IgD-negative memory B cell (primary cell): ENCODE measurements around the gene GPC2. TPM values are rescaled to one million over a fixed set of nuclear protein-coding genes. Genes with fewer than 3 reads are reported as not detected.
A peak's percentile ranks its signal among the peaks of the same experiment; 100 is the strongest.
"Not testable (repeated sequence)": the region's sequence is repeated elsewhere in the genome, so short reads cannot be mapped to it uniquely, and the experiment has no call there.

Experiments used
- H3K27ac Mint-ChIP-seq, 3 donors: one replicate each; pipeline ENCODE4 v1.8.0; 2020 to 2022; ENCODE audit warnings: mild to moderate bottlenecking in 3 of 3, mixed read lengths in 3 of 3, moderate library complexity in 1 of 3
- H3K27me3 Mint-ChIP-seq: one replicate; pipeline ENCODE4 v1.8.0; 2021; ENCODE audit warnings: mixed read lengths
- H3K36me3 Mint-ChIP-seq: one replicate; pipeline ENCODE4 v1.8.0; 2020; ENCODE audit warnings: mild to moderate bottlenecking, mixed read lengths
- H3K4me1 Mint-ChIP-seq, 3 donors: one replicate each; pipeline ENCODE4 v1.8.0; 2020 to 2022; ENCODE audit warnings: mixed read lengths in 3 of 3, mild to moderate bottlenecking in 1 of 3
- H3K4me3 Mint-ChIP-seq, 4 donors: one replicate each; pipeline ENCODE4 v1.8.0; 2020 to 2022; ENCODE audit warnings: mild to moderate bottlenecking in 4 of 4, mixed read lengths in 4 of 4, moderate library complexity in 3 of 4
- H3K9me3 Mint-ChIP-seq, 3 donors: one replicate each; pipeline ENCODE4 v1.8.0; 2020 to 2021; ENCODE audit warnings: mixed read lengths in 3 of 3, mild to moderate bottlenecking in 1 of 3
- polyA plus RNA-seq: library from polyadenylated mRNA; unstranded; fragments of 300-500 nt; fragmentation: Illumina TruSeq; gene quantifications from one replicate; pipeline ENCODE4 v1.2.3, GENCODE V29; 2021

Gene GPC2, protein sequence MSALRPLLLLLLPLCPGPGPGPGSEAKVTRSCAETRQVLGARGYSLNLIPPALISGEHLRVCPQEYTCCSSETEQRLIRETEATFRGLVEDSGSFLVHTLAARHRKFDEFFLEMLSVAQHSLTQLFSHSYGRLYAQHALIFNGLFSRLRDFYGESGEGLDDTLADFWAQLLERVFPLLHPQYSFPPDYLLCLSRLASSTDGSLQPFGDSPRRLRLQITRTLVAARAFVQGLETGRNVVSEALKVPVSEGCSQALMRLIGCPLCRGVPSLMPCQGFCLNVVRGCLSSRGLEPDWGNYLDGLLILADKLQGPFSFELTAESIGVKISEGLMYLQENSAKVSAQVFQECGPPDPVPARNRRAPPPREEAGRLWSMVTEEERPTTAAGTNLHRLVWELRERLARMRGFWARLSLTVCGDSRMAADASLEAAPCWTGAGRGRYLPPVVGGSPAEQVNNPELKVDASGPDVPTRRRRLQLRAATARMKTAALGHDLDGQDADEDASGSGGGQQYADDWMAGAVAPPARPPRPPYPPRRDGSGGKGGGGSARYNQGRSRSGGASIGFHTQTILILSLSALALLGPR
- 0.23 TPM for polyA plus RNA-seq

DNA sequence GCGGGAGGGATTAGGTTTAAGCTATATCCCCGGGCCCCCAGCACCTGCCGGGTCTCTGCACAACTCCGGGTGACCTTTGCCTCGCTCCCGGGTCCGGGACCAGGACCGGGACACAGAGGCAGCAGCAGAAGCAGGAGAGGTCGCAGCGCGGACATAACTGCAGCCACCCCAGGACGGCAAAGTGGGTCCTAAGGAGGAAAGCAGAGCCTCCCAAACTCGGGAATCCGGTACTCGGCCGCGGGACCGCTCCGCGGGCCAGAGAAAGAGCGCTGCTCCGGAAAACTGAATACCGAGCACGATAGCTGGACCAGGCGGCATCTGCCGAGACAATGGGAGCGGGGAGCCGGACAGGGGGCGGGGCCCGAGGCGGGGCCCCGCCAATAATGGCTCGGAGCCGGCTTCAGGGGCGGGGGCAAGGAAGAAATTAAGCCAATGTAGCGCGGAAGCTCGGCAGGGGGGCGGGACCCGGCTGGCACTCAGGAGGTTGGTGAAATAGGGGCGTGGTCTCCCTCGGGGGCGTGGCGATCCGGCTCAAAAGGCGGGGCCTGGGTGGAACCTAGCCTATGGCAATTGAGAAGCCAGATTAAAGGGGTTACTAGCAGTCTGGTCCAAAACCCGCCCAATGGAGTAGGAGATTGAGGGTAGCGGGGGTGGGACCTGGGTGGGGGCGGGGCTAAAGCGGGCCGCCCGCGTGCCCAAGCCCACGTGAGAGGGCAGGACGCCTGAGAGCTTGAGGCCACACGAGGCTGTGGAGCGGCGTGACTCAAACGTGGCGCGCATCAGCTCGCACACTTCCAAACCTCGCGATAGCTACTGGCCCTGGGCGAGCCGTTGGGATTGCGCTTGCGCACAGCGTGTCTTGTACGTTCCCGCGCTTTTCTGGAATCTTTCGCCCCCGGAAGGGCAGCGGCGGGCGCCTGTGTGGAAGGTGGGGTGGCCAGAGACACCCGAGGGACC is at the start of gene GPC2, which contains the start of gene STAG3:
Gene GPC2 (minus strand): TSS at position 337 of the 957 bp plus-strand sequence. CDS start 182 bp downstream, at position 155.
Gene STAG3 (plus strand): TSS at position 874 of the 957 bp plus-strand sequence. CDS start 2,639 bp downstream, outside the sequence.
- H3K36me3 Mint-ChIP-seq = no peaks in the 10 kb centered on the region
- peaks cover 9% of the 10 kb centered on the region for H3K27me3 Mint-ChIP-seq
- peaks cover 5 to 7% (median 6%) of the 10 kb centered on the region in 3 donors for H3K4me1 Mint-ChIP-seq

DNA sequence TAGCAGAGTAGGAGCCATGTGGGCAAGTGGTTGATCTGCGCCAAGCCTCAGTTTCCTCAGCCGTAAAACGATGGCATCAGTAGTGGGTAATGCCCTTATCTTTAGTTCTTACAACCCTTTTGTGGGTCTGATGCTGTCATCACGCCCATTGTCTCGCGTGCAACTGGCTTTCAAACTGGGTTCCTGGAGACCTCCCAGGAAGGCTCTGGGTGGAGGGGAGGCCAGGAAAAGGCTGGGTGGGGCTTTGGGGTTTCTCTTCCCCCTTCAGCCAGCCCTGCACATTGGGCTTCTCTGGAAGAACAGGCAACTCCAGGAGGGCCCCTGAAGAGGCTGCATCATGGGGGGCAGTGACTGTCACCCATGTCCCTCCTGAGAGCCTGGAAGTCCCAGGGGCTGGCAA is 47.7 kb upstream of the GPC2 start:
- H3K9me3 Mint-ChIP-seq, H3K36me3 Mint-ChIP-seq, H3K27me3 Mint-ChIP-seq: not testable (repeated sequence)
- H3K4me1 Mint-ChIP-seq = peaks cover 5 to 28% (median 10%) of the 10 kb centered on the region in 3 donors
- H3K4me3 Mint-ChIP-seq = peak overlapping the region in 1 of 4 donors; percentile 61
- H3K27ac Mint-ChIP-seq = peak overlapping the region; percentile 46 to 85 (median 60)

More for the DNA sequence above, at the start of gene GPC2, which contains the start of gene STAG3:
- Mint-ChIP-seq H3K27ac (peak within 1 kb of the TSS in 2 of 3 donors; percentile 12 to 74), H3K9me3 (no peaks in the 10 kb centered on the region), H3K4me3 (peak within 1 kb of the TSS; percentile 73 to 93 (median 85))

DNA sequence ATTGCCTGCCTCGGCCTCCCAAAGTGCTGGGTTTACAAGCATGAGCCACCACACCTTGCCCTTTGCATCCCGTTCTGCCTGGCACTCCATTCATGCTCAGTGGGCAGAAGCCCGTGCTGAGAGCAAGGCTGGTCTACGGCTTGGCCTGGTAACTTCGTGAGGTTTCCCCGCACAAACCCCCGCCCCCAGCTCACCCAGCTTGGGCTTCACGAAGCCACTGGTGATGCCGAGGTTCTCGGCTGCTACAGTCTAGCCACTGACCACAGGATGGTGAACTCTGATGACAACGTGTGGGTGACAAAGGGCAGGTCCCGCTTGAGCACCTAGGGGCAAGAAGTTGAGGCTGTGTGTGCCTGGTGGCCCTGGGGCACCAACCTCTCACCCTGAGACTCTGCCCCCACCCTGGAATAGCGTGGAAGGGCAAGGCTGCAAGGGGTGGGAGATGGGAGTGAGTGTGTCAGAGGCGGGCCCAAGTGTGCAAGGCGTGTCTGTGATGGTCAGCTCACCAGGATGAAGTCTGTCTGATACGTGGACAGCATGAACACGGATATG is 46.3 kb upstream of the GPC2 start:
- not testable (repeated sequence) for H3K9me3 Mint-ChIP-seq, H3K27me3 Mint-ChIP-seq, H3K36me3 Mint-ChIP-seq
- H3K4me3 Mint-ChIP-seq = peak overlapping the region in 3 of 4 donors; percentile 27 to 83 (median 57)
- peak overlapping the region; percentile 93 to 100 (median 99) for H3K27ac Mint-ChIP-seq
- H3K4me1 Mint-ChIP-seq = peaks cover 10 to 36% (median 18%) of the 10 kb centered on the region in 3 donors

GRCh38 chr7:100222445-100223132 is 45.4 kb upstream of the GPC2 start:
- H3K36me3 Mint-ChIP-seq = no peaks in the 10 kb centered on the region
- peak overlapping the region; percentile 93 to 100 (median 99) for H3K27ac Mint-ChIP-seq
- H3K4me3 Mint-ChIP-seq = peak overlapping the region; percentile 83 to 98 (median 96)
- no peaks in the 10 kb centered on the region for H3K27me3 Mint-ChIP-seq
- peaks cover 12 to 31% (median 19%) of the 10 kb centered on the region in 3 donors for H3K4me1 Mint-ChIP-seq
- H3K9me3 Mint-ChIP-seq = no peaks in the 10 kb centered on the region

- H3K9me3 Mint-ChIP-seq = no peaks in the 10 kb centered on the region
- H3K27me3 Mint-ChIP-seq = no peaks in the 10 kb centered on the region
- H3K36me3 Mint-ChIP-seq = no peaks in the 10 kb centered on the region
- H3K4me3 Mint-ChIP-seq = peak overlapping the region; percentile 83 to 98 (median 96)
- peaks cover 15 to 33% (median 21%) of the 10 kb centered on the region in 3 donors for H3K4me1 Mint-ChIP-seq
- peak overlapping the region; percentile 93 to 100 (median 99) for H3K27ac Mint-ChIP-seq
Measured at GRCh38 chr7:100221767-100222444, 44.7 kb upstream of the GPC2 start.

GRCh38 chr7:100221231-100221718 is 44.1 kb upstream of the GPC2 start:
- H3K4me3 Mint-ChIP-seq = peak overlapping the region; percentile 83 to 98 (median 96)
- H3K27me3 Mint-ChIP-seq = no peaks in the 10 kb centered on the region
- peak overlapping the region; percentile 93 to 100 (median 99) for H3K27ac Mint-ChIP-seq
- peaks cover 15 to 36% (median 24%) of the 10 kb centered on the region in 3 donors for H3K4me1 Mint-ChIP-seq
- no peaks in the 10 kb centered on the region for H3K9me3 Mint-ChIP-seq
- H3K36me3 Mint-ChIP-seq = no peaks in the 10 kb centered on the region

DNA sequence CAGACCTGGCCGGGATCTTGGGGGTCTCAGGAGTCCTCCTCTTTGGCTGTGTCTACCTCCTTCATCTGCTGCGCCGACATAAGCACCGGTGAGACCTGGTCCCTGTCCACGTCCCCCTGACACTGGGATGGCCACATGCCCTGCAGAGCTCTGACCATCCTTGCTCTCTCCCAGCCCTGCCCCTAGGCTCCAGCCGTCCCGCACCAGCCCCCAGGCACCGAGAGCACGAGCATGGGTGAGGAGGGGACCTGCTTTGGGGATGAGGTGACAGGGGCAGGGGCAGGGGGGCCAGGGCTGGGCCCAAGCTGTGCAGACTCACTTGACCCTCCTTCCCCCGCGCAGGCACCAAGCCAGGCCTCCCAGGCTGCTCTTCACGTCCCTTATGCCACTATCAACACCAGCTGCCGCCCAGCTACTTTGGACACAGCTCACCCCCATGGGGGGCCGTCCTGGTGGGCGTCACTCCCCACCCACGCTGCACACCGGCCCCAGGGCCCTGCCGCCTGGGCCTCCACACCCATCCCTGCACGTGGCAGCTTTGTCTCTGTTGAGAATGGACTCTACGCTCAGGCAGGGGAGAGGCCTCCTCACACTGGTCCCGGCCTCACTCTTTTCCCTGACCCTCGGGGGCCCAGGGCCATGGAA is 43.5 kb upstream of the GPC2 start:
- peak overlapping the region; percentile 93 to 100 (median 99) for H3K27ac Mint-ChIP-seq

GRCh38 chr7:100219801-100220585 is 42.8 kb upstream of the GPC2 start, which contains the start of gene PVRIG:
TSS of gene PVRIG (plus strand) at chr7:100219949. CDS start at chr7:100219971, 22 bp downstream.
- H3K27me3 Mint-ChIP-seq, H3K36me3 Mint-ChIP-seq, H3K9me3 Mint-ChIP-seq: not testable (repeated sequence)
- Mint-ChIP-seq H3K4me3 (peak within 1 kb of the TSS; percentile 83 to 98 (median 96)), H3K4me1 (peaks cover 15 to 40% (median 24%) of the 10 kb centered on the region in 3 donors), H3K27ac (peak within 1 kb of the TSS; percentile 93 to 100 (median 99))

More for the DNA sequence above, 43.5 kb upstream of the GPC2 start:
- Mint-ChIP-seq H3K27me3 (no peaks in the 10 kb centered on the region), H3K4me1 (peaks cover 15 to 37% (median 24%) of the 10 kb centered on the region in 3 donors), H3K36me3 (no peaks in the 10 kb centered on the region), H3K4me3 (peak overlapping the region; percentile 83 to 98 (median 96)), H3K9me3 (no peaks in the 10 kb centered on the region)

DNA sequence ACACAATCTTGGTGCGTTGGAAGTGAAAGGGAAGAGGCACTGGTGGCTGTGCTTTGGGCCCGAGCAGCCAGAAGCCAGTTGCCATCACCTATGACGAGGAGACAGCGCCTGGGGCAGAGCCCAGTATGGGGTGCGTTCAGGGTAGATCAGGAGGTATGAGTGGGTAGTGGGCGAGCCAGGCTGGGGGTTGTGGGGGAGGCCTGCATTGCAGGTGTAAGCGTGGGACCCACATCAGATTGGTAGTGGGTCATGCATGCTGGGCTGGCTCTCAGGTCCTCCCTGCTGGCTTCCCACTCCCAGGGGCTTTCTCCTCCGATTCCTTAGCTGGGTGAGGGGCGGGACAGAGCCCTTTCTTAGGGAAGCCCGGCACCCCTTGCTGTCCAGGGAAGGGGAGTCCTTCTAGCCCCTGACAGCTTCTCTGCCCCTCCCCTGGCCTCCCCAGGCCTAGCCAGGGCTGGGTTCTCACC is 42.1 kb upstream of the GPC2 start:
- H3K4me1 Mint-ChIP-seq = peaks cover 18 to 41% (median 28%) of the 10 kb centered on the region in 3 donors
- H3K27me3 Mint-ChIP-seq = no peaks in the 10 kb centered on the region
- peak overlapping the region; percentile 93 to 100 (median 99) for H3K27ac Mint-ChIP-seq
- H3K9me3 Mint-ChIP-seq = no peaks in the 10 kb centered on the region
- peak overlapping the region; percentile 83 to 98 (median 96) for H3K4me3 Mint-ChIP-seq
- no peaks in the 10 kb centered on the region for H3K36me3 Mint-ChIP-seq

- not testable (repeated sequence) for H3K36me3 Mint-ChIP-seq, H3K27me3 Mint-ChIP-seq, H3K9me3 Mint-ChIP-seq
- H3K4me1 Mint-ChIP-seq = peaks cover 20 to 46% (median 32%) of the 10 kb centered on the region in 3 donors
- H3K27ac Mint-ChIP-seq = peak overlapping the region in 2 of 3 donors; percentile 88 to 95
- H3K4me3 Mint-ChIP-seq = peak overlapping the region in 3 of 4 donors; percentile 74 to 95 (median 84)
Measured at GRCh38 chr7:100217934-100218333, 40.8 kb upstream of the GPC2 start.

GRCh38 chr7:100215895-100216294 is 38.7 kb upstream of the GPC2 start:
- Mint-ChIP-seq H3K9me3 (no peaks in the 10 kb centered on the region), H3K36me3 (no peaks in the 10 kb centered on the region), H3K27me3 (no peaks in the 10 kb centered on the region), H3K27ac (peak overlapping the region; percentile 84 to 95 (median 86)), H3K4me1 (peaks cover 26 to 46% (median 36%) of the 10 kb centered on the region in 3 donors), H3K4me3 (peak overlapping the region in 2 of 4 donors; percentile 44 to 64)

DNA sequence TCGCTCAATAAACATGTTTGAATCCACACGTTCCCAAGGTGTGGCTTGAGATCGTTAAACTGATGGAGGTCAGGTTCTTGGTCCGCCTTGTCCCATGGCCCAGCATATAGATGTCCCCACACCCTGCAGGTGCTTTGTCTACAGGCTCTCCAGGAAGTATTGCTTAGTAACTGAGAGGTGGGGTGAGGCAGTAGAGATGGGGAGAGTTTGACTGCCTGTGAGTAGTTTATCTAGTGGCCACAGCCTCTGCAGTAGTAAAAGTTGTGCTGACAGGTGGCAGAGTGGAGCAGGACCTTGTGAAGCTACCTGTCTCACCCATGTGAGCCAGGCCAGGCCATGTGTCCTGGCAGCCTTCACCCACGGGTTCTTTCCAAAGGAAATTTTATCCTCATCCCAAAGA is 37.2 kb upstream of the GPC2 start:
- H3K9me3 Mint-ChIP-seq, H3K36me3 Mint-ChIP-seq, H3K27me3 Mint-ChIP-seq: not testable (repeated sequence)
- peak overlapping the region in 3 of 4 donors; percentile 24 to 79 (median 55) for H3K4me3 Mint-ChIP-seq
- H3K27ac Mint-ChIP-seq = peak overlapping the region; percentile 40 to 76 (median 65)
- peaks cover 40 to 58% (median 46%) of the 10 kb centered on the region in 3 donors for H3K4me1 Mint-ChIP-seq
